Activated T-cell treated with anti-CD3 and anti-CD28 coated beads, Interleukin-2, amount 50 U/mL, for 4 hours (primary cell): ENCODE data around the gene FYB1. TPM values are rescaled to one million over a fixed set of nuclear protein-coding genes. Genes with fewer than 3 reads are reported as not detected.

Experiments used
- ATAC-seq, 2 donors: fragments of 200-7000 bp; cut with Tn5 transposase; one replicate each; pipeline ENCODE4 v1.10.0; 2021
- DNase-seq: peaks from one replicate; pipeline ENCODE4 v3.0.0-alpha.2; 2020
- H3K27me3 Mint-ChIP-seq: one replicate; pipeline ENCODE4 v1.8.0; 2021; ENCODE audit warnings: low read depth, mixed read lengths
- H3K36me3 Mint-ChIP-seq: one replicate; pipeline ENCODE4 v1.8.0; 2022; ENCODE audit warnings: mixed read lengths; ENCODE audit not compliant: insufficient read depth
- H3K4me1 Mint-ChIP-seq: one replicate; pipeline ENCODE4 v1.8.0; 2021; ENCODE audit warnings: low read depth, mixed read lengths
- H3K4me3 Mint-ChIP-seq: one replicate; pipeline ENCODE4 v1.8.0; 2021; ENCODE audit warnings: mild to moderate bottlenecking, moderate library complexity, mixed read lengths
- H3K9me3 Mint-ChIP-seq: one replicate; pipeline ENCODE4 v1.8.0; 2021; ENCODE audit warnings: mixed read lengths
- total RNA-seq, 3 donors: library from RNA; stranded (reverse); gene quantifications; one replicate each; pipeline ENCODE4 v1.2.1, GENCODE V29; 2021

The FYB1 gene
- total RNA-seq, 3 donors from 2014 or later = 33.4 to 39.0 (median 37.9) TPM

DNA sequence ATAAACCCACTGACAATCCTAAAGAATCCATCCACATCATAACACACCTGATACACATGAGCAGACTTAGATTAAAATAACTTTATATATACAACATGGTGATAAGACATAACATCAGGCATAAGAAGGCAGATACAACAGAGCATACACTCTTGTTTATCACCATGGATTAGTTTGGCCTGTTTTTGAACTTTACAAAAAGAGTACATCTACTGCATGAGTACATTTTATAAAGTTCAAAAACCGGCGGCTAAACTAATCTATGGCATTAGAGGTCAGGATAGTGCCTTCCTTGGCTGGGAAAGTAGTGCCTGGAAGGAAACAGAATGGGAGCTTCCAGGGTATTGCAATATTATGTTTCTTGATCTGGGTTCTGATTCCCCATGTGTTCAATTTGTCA lies 160.3 kb downstream of the FYB1 start:
- Mint-ChIP-seq H3K4me1 (peaks cover 73% of the 10 kb centered on the region), H3K36me3 (peaks cover 10% of the 10 kb centered on the region), H3K9me3 (no peaks in the 10 kb centered on the region), H3K27me3 (no peaks in the 10 kb centered on the region), H3K4me3 (no peak overlapping the region)
- ATAC-seq (no peak), DNase-seq (no peak)

DNA sequence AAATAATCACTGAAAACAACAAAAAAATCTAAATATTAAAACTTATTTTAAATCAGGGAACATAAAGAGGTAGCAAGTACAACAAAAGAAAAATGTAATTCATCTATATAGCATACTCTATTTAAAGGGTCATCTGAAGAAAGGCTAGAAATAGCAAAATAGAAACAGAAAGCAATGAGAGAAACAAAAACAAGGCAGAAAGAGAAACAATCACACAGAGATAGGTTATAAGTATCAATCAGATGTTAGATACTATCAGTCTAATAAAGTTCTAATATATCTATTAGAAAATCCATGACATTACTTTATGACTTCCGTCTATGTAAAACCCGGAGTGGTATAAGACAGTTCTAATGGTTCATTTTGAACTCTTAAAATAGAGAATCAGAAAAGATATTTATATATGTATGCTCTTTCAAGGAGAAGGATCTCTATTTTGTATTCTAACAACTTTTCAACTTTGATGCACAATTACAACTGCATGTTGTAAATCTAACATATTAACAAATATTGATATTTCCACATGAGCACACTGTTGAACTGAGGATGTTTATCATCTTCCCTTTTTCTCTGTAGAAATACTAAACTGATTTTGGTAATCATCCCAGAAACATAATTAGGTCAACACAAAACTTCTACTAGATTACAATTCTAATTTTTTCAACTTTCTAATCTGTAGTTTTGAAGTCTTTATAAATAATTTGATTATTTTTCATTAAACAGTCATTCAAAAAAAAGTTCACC lies 161.0 kb downstream of the FYB1 start:
- H3K27me3 Mint-ChIP-seq = no peaks in the 10 kb centered on the region
- H3K4me1 Mint-ChIP-seq = peaks cover 72% of the 10 kb centered on the region
- no peaks in the 10 kb centered on the region for H3K9me3 Mint-ChIP-seq
- DNase-seq = no peak
- ATAC-seq = peak in 1 of 2 donors; percentile 41
- H3K36me3 Mint-ChIP-seq = peaks cover 11% of the 10 kb centered on the region
- peak overlapping the region; percentile 70 for H3K4me3 Mint-ChIP-seq

DNA sequence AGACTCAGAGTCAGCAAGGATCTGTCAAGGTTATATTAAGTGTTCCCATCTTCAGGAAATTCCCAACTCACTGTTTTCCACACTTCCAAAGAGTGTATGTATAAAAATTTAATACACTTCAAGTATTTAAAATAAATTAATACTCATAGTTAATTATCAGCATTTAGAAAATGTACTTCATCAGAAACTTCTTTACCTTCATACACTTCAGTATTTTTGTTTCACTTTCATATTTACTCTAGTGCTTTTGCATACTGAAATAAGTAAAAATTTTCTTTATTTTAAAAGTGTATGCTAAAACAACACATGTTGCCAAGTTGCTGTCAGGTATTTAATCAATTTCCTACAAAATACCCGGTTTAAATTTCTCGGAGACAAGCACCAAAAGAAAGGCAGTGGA lies 161.6 kb downstream of the FYB1 start:
- no peak for ATAC-seq
- DNase-seq = no peak
- H3K9me3 Mint-ChIP-seq = no peaks in the 10 kb centered on the region
- no peaks in the 10 kb centered on the region for H3K27me3 Mint-ChIP-seq
- peaks cover 11% of the 10 kb centered on the region for H3K36me3 Mint-ChIP-seq
- H3K4me1 Mint-ChIP-seq = peaks cover 71% of the 10 kb centered on the region
- peak overlapping the region; percentile 70 for H3K4me3 Mint-ChIP-seq

DNA sequence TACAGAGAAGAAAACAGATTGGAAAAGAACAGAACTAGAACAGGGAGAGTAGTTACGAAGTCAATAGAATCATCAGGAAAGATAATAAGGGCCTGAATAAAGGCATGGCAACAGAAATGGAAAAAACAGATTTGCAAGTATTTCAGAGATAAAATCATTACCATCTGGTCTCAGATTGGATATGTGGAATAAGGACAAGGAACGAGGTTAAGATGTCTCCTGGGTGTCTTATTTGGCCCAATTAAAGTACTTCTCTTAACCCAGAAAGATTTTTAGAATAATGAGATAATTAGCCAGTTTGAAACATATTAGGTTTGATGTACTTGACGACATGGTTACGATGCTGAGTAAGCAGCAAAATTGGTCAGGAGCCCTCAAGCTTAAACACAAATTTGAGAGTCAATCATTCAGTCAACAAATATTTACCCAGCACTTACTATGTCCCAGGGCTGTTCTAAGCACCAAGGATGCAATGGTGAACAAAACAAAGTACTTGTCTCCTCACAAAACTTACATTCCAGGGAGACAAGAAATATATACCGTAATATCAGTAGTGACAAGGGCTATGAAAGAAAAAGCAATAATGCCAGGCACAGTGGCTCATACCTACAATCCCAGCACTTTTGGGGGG lies 163.5 kb downstream of the FYB1 start:
- no peaks in the 10 kb centered on the region for H3K27me3 Mint-ChIP-seq
- H3K9me3 Mint-ChIP-seq = no peaks in the 10 kb centered on the region
- H3K36me3 Mint-ChIP-seq = peaks cover 11% of the 10 kb centered on the region
- ATAC-seq (no peak), DNase-seq (no peak)
- no peak overlapping the region for H3K4me3 Mint-ChIP-seq
- peaks cover 63% of the 10 kb centered on the region for H3K4me1 Mint-ChIP-seq

Other genes with a start within 250 kb of the FYB1 start
- 10 to 100 TPM; 14.1 to 19.2 (median 18.0) TPM for gene RICTOR, start 145.2 kb downstream of the FYB1 start, total RNA-seq
- under 1 TPM; 0.11 to 0.53 (median 0.24) TPM for gene C9, start 144.9 kb upstream of the FYB1 start, total RNA-seq
- gene DAB2, start 205.4 kb upstream of the FYB1 start, total RNA-seq = under 1 TPM; 0.32 to 0.61 (median 0.52) TPM